Measurements from ENCODE around the gene TRIM5.
"Not testable (repeated sequence)": the region's sequence is repeated elsewhere in the genome, so short reads cannot be mapped to it uniquely, and the experiment has no call there.

Gene TRIM5

DNA sequence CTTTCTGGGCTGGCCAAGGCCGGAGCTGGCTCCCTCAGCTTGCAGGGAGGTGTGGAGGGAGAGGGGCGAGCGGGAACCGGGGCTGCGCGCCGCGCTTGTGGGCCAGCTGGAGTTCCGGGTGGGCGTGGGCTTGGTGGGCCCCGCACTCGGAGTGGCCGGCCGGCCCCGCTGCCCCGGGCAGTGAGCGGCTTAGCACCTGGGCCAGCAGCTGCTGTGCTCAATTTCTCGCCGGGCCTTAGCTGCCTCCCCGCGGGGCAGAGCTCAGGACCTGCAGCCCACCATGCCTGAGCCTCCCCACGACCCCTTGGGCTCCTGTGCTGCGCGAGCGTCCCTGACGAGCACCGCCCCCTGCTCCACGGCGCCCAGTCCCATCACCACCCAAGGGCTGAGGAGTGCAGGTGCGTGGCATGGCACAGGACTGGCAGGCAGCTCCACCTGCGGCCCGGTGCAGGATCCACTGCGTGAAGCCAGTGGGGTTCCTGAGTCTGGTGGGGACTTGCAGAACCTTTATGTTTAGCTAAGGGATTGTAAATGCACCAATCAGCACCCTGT is 1.9 kb downstream of the TRIM5 start:
- ATAC-seq = not testable (repeated sequence)

DNA sequence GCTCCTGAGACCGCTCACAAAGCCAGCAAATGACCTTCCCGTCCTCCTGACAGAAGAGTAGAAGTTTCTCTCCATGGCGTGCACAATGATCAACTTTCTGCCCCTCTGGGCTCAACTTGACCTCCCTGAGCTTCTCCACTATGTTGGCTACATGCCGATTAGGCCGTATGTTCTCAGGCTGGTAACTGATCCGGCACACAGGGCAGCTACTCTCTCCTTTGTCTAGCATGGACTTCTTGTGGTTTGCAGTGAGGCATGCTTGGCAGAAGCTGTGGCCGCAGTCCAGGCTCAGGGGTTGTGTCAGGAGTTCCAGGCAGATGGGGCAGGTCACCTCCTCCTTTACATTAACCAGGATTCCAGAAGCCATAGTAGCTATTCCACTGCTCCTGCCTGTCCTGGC is 5.1 kb downstream of the TRIM5 start:
- ATAC-seq = peak; percentile 9
- TF ChIP-seq SNAI2 (CRISPR knock-in tag; IDR thresholded peaks at IDR 0.05) = no peak
- TF ChIP-seq, protein P1, sequence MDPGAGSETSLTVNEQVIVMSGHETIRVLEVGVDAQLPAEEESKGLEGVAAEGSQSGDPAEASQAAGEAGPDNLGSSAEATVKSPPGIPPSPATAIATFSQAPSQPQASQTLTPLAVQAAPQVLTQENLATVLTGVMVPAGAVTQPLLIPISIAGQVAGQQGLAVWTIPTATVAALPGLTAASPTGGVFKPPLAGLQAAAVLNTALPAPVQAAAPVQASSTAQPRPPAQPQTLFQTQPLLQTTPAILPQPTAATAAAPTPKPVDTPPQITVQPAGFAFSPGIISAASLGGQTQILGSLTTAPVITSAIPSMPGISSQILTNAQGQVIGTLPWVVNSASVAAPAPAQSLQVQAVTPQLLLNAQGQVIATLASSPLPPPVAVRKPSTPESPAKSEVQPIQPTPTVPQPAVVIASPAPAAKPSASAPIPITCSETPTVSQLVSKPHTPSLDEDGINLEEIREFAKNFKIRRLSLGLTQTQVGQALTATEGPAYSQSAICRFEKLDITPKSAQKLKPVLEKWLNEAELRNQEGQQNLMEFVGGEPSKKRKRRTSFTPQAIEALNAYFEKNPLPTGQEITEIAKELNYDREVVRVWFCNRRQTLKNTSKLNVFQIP (CRISPR knock-in tag; IDR thresholded peaks at IDR 0.05; ENCODE audit: borderline replicate concordance, low read depth) = no peak

DNA sequence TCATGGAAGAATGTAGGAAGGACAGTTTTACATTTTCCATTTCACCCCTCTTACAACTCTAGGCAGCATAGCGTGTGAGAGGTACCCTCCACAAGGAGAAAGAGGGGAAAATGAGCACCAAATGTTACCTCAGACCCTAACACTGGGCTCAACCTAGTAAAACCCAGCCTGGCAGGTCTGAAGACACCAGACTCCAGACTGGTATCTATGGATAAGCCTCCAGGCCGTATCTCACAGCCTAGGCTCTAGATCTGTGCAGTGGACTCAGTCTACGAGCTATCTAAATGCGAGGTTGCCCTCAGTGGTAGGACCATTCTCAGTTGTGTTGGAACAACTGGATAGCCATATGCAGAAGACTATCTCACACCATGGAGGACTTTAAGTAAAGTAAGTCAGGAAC is 10.5 kb downstream of the TRIM5 start:
- no peak for ATAC-seq
- no peak for TF ChIP-seq RARB (CRISPR knock-in tag; IDR thresholded peaks at IDR 0.05)
- no peak for TF ChIP-seq TCF4 (CRISPR knock-in tag; IDR thresholded peaks at IDR 0.05; ENCODE audit: borderline replicate concordance)
- no peak for TF ChIP-seq ZFP30 (CRISPR knock-in tag; IDR thresholded peaks at IDR 0.05)
- no peak for TF ChIP-seq ZC3H10 (CRISPR knock-in tag; IDR thresholded peaks at IDR 0.05)
- TF ChIP-seq, protein P2, sequence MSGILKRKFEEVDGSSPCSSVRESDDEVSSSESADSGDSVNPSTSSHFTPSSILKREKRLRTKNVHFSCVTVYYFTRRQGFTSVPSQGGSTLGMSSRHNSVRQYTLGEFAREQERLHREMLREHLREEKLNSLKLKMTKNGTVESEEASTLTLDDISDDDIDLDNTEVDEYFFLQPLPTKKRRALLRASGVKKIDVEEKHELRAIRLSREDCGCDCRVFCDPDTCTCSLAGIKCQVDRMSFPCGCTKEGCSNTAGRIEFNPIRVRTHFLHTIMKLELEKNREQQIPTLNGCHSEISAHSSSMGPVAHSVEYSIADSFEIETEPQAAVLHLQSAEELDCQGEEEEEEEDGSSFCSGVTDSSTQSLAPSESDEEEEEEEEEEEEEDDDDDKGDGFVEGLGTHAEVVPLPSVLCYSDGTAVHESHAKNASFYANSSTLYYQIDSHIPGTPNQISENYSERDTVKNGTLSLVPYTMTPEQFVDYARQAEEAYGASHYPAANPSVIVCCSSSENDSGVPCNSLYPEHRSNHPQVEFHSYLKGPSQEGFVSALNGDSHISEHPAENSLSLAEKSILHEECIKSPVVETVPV (CRISPR knock-in tag; IDR thresholded peaks at IDR 0.05) = no peak
- no peak for TF ChIP-seq OSR1 (CRISPR knock-in tag; IDR thresholded peaks at IDR 0.05)
- TF ChIP-seq ESRRG (CRISPR knock-in tag; IDR thresholded peaks at IDR 0.05) = no peak
- TF ChIP-seq SNAI2 (CRISPR knock-in tag; IDR thresholded peaks at IDR 0.05) = no peak
- TF ChIP-seq CSDC2 (CRISPR knock-in tag; IDR thresholded peaks at IDR 0.05) = no peak
- TF ChIP-seq, protein P1 (CRISPR knock-in tag; IDR thresholded peaks at IDR 0.05; ENCODE audit: borderline replicate concordance, low read depth) = no peak
- TF ChIP-seq, protein P3, sequence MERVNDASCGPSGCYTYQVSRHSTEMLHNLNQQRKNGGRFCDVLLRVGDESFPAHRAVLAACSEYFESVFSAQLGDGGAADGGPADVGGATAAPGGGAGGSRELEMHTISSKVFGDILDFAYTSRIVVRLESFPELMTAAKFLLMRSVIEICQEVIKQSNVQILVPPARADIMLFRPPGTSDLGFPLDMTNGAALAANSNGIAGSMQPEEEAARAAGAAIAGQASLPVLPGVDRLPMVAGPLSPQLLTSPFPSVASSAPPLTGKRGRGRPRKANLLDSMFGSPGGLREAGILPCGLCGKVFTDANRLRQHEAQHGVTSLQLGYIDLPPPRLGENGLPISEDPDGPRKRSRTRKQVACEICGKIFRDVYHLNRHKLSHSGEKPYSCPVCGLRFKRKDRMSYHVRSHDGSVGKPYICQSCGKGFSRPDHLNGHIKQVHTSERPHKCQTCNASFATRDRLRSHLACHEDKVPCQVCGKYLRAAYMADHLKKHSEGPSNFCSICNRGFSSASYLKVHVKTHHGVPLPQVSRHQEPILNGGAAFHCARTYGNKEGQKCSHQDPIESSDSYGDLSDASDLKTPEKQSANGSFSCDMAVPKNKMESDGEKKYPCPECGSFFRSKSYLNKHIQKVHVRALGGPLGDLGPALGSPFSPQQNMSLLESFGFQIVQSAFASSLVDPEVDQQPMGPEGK (CRISPR knock-in tag; IDR thresholded peaks at IDR 0.05; ENCODE audit: borderline replicate concordance) = no peak
- TF ChIP-seq ZNF565 (CRISPR knock-in tag; conservative IDR thresholded peaks at IDR 0.05; ENCODE audit: low read depth) = no peak
- TF ChIP-seq ZNF8 (CRISPR knock-in tag; IDR thresholded peaks at IDR 0.05) = no peak
- no peak for TF ChIP-seq ISL1 (CRISPR knock-in tag; IDR thresholded peaks at IDR 0.05)
- TF ChIP-seq ZNF70 (CRISPR knock-in tag; IDR thresholded peaks at IDR 0.05) = no peak
- no peak for TF ChIP-seq BACH2 (CRISPR knock-in tag; IDR thresholded peaks at IDR 0.05; ENCODE audit: borderline replicate concordance)

DNA sequence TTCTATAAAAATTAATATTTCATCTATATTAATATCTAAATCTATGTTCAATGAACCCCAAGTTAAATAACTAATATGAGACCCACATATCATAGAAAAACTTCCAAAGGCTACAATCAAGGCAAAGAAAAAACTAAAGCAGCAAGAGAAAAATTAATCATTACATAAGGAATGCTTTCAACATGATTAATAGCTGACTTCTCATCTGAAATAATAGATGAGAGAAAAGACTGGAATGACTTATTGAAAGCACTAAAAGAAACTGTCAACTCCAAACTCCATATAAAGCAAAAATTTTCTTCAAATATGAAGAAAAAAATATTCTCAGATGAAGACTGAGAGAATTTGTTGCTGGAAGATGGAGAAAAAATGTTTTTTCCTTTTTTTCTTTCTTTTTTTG is 13.0 kb downstream of the TRIM5 start:
- ATAC-seq = no peak
- TF ChIP-seq ZNF8 (CRISPR knock-in tag; IDR thresholded peaks at IDR 0.05) (no peak), CSDC2 (CRISPR knock-in tag; IDR thresholded peaks at IDR 0.05) (no peak), ZFP30 (CRISPR knock-in tag; IDR thresholded peaks at IDR 0.05) (no peak), BACH2 (CRISPR knock-in tag; IDR thresholded peaks at IDR 0.05; ENCODE audit: borderline replicate concordance) (no peak), ARNTL (CRISPR knock-in tag; IDR thresholded peaks at IDR 0.05; ENCODE audit: borderline replicate concordance, low read depth) (no peak), SNAI2 (CRISPR knock-in tag; IDR thresholded peaks at IDR 0.05) (no peak), ESRRG (CRISPR knock-in tag; IDR thresholded peaks at IDR 0.05) (no peak), ZC3H10 (CRISPR knock-in tag; IDR thresholded peaks at IDR 0.05) (no peak), ZNF565 (CRISPR knock-in tag; conservative IDR thresholded peaks at IDR 0.05; ENCODE audit: low read depth) (no peak), GLIS3 (CRISPR knock-in tag; IDR thresholded peaks at IDR 0.05) (no peak), ISL1 (CRISPR knock-in tag; IDR thresholded peaks at IDR 0.05) (no peak), RARB (CRISPR knock-in tag; IDR thresholded peaks at IDR 0.05) (no peak), ZNF70 (CRISPR knock-in tag; IDR thresholded peaks at IDR 0.05) (no peak), OSR1 (CRISPR knock-in tag; IDR thresholded peaks at IDR 0.05) (no peak)
- TF ChIP-seq, protein P1 (CRISPR knock-in tag; IDR thresholded peaks at IDR 0.05; ENCODE audit: borderline replicate concordance, low read depth) = no peak
- TF ChIP-seq, protein P4, sequence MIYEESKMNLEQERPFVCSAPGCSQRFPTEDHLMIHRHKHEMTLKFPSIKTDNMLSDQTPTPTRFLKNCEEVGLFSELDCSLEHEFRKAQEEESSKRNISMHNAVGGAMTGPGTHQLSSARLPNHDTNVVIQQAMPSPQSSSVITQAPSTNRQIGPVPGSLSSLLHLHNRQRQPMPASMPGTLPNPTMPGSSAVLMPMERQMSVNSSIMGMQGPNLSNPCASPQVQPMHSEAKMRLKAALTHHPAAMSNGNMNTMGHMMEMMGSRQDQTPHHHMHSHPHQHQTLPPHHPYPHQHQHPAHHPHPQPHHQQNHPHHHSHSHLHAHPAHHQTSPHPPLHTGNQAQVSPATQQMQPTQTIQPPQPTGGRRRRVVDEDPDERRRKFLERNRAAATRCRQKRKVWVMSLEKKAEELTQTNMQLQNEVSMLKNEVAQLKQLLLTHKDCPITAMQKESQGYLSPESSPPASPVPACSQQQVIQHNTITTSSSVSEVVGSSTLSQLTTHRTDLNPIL (CRISPR knock-in tag; IDR thresholded peaks at IDR 0.05; ENCODE audit: low read depth) = no peak
- TF ChIP-seq, protein P3 (CRISPR knock-in tag; IDR thresholded peaks at IDR 0.05; ENCODE audit: borderline replicate concordance) = no peak
